Ovary (tissue), 3 donors: Measurements from ENCODE around the gene SUDS3.

Experiments
- CTCF ChIP-seq, 3 donors: fragments of 450-650 bp in 2 of 3; fragments of 200-600 bp in 1 of 3; IDR thresholded peaks; one replicate each; pipeline versions ENCODE4 v1.5.1 to v1.8.0; 2016 to 2022; ENCODE audit warnings: antibody characterized with exemption in 3 of 3, mild to moderate bottlenecking in 1 of 3
- EP300 ChIP-seq: sonication (generic); formaldehyde crosslinking; IDR thresholded peaks from one replicate; pipeline ENCODE4 v1.6.1; 2017; ENCODE audit warnings: antibody characterized with exemption
- POLR2A ChIP-seq: fragments of 450-650 bp; IDR thresholded peaks from one replicate; pipeline ENCODE4 v1.6.1; 2017; ENCODE audit warnings: antibody characterized with exemption, mild to moderate bottlenecking, moderate library complexity
- donor health status: DM: no; HTN: no; CAD: no.

- TF ChIP-seq CTCF (IDR thresholded peaks at IDR 0.05) (peak; percentile 97 to 99 (median 99)), EP300 (no peak), POLR2A (peak; percentile 50)
Measured at GRCh38 chr12:118376089-118377020, at the start of gene SUDS3.
